Measurements from ENCODE around the gene TMEM267. TPM values are rescaled to one million over a fixed set of nuclear protein-coding genes. Genes with fewer than 3 reads are reported as not detected.

Gene TMEM267
- polyA plus RNA-seq, 3 donors, result 4.4 to 13.9 (median 11.8) TPM

- H3K79me2 ChIP-seq (ENCODE audit: insufficient read depth, low read length), result no peaks in the 10 kb centered on the region
- H3K36me3 ChIP-seq (replicated peaks in 1 of 2; ENCODE audit: control insufficient read depth in 1 of 2, insufficient read depth in 2 of 2, low read length in 2 of 2), result no peaks in the 10 kb centered on the region
- no peak overlapping the region for H2AFZ ChIP-seq (ENCODE audit: insufficient read depth, low read depth, low read length, poor library complexity, severe bottlenecking)
- Mint-ChIP-seq H3K27me3 (ENCODE audit: low read depth in 3 of 3) (peaks cover 0 to 4% (median 2%) of the 10 kb centered on the region in 3 donors), H3K36me3 (no peaks in the 10 kb centered on the region), H3K4me3 (no peak overlapping the region), H3K27ac (no peak overlapping the region), H3K9me3 (no peaks in the 10 kb centered on the region), H3K4me1 (peaks cover 14% of the 10 kb centered on the region)
- H3K27ac ChIP-seq (ENCODE audit: low read depth in 1 of 2, low read length in 2 of 2), result no peak overlapping the region
- no peaks in the 10 kb centered on the region for H3K9me3 ChIP-seq (replicated peaks in 1 of 2; ENCODE audit: control insufficient read depth in 1 of 2, insufficient read depth in 1 of 2, low read length in 2 of 2)
- no peaks in the 10 kb centered on the region for H4K20me1 ChIP-seq (ENCODE audit: insufficient read depth, low read length)
- no peak for TF ChIP-seq CTCF (IDR thresholded peaks at IDR 0.05)
- intact Hi-C loops (cut with micrococcal nuclease), result no loop called here
- H3K4me2 ChIP-seq (replicated peaks; ENCODE audit: extremely low read depth, low read length, poor library complexity, severe bottlenecking), result no peak overlapping the region
- no peak overlapping the region for H3K9ac ChIP-seq (ENCODE audit: insufficient read depth, low read length, poor library complexity, severe bottlenecking)
- H3K27me3 ChIP-seq (ENCODE audit: control insufficient read depth in 2 of 2, insufficient read depth in 2 of 2, low read length in 2 of 2), result no peaks in the 10 kb centered on the region
- DNase-seq, result no peak
- no peak overlapping the region for H3K4me3 ChIP-seq (replicated peaks in 1 of 3; ENCODE audit: low read depth in 2 of 3, low read length in 3 of 3)
- no peaks in the 10 kb centered on the region for H3K4me1 ChIP-seq (ENCODE audit: control insufficient read depth in 1 of 2, insufficient read depth in 2 of 2, low read length in 2 of 2)
- WGBS (ENCODE audit: insufficient coverage), result 100% methylated on average over 6 of the region's 7 CpGs
These were observed 54.6 kb downstream of the TMEM267 start for GRCh38 chr5:43429016-43429415.

- Histone ChIP-seq H3K36me3 (replicated peaks in 1 of 2; ENCODE audit: control insufficient read depth in 1 of 2, insufficient read depth in 2 of 2, low read length in 2 of 2) (no peaks in the 10 kb centered on the region), H3K9ac (ENCODE audit: insufficient read depth, low read length, poor library complexity, severe bottlenecking) (no peak overlapping the region), H2AFZ (ENCODE audit: insufficient read depth, low read depth, low read length, poor library complexity, severe bottlenecking) (no peak overlapping the region), H4K20me1 (ENCODE audit: insufficient read depth, low read length) (no peaks in the 10 kb centered on the region), H3K79me2 (ENCODE audit: insufficient read depth, low read length) (no peaks in the 10 kb centered on the region), H3K9me3 (replicated peaks in 1 of 2; ENCODE audit: control insufficient read depth in 1 of 2, insufficient read depth in 1 of 2, low read length in 2 of 2) (no peaks in the 10 kb centered on the region), H3K27me3 (ENCODE audit: control insufficient read depth in 2 of 2, insufficient read depth in 2 of 2, low read length in 2 of 2) (no peaks in the 10 kb centered on the region), H3K27ac (ENCODE audit: low read depth in 1 of 2, low read length in 2 of 2) (no peak overlapping the region), H3K4me2 (replicated peaks; ENCODE audit: extremely low read depth, low read length, poor library complexity, severe bottlenecking) (no peak overlapping the region), H3K4me3 (replicated peaks in 1 of 3; ENCODE audit: low read depth in 2 of 3, low read length in 3 of 3) (no peak overlapping the region), H3K4me1 (ENCODE audit: control insufficient read depth in 1 of 2, insufficient read depth in 2 of 2, low read length in 2 of 2) (no peaks in the 10 kb centered on the region)
- no peak for DNase-seq
- no peaks in the 10 kb centered on the region for H3K9me3 Mint-ChIP-seq
- peaks cover 5% of the 10 kb centered on the region for H3K4me1 Mint-ChIP-seq
- peaks cover 0 to 4% (median 2%) of the 10 kb centered on the region in 3 donors for H3K27me3 Mint-ChIP-seq (ENCODE audit: low read depth in 3 of 3)
- no peak for TF ChIP-seq CTCF (IDR thresholded peaks at IDR 0.05)
- no CpG with 5 or more reads among the region's 4 CpGs for WGBS (ENCODE audit: insufficient coverage)
- no peak overlapping the region for H3K27ac Mint-ChIP-seq
- intact Hi-C loops (cut with micrococcal nuclease), result no loop called here
- H3K4me3 Mint-ChIP-seq, result no peak overlapping the region
- no peaks in the 10 kb centered on the region for H3K36me3 Mint-ChIP-seq
These were observed 56.4 kb downstream of the TMEM267 start for GRCh38 chr5:43427306-43427705.
